GM21619 (cell line): ENCODE measurements around the gene UGGT1.

ENCODE experiments used
- ATAC-seq: cut with Tn5 transposase; IDR thresholded peaks from one replicate; pipeline ENCODE4 v1.9.1; 2021; ENCODE audit not compliant: unreplicated experiment

UGGT1 gene

DNA sequence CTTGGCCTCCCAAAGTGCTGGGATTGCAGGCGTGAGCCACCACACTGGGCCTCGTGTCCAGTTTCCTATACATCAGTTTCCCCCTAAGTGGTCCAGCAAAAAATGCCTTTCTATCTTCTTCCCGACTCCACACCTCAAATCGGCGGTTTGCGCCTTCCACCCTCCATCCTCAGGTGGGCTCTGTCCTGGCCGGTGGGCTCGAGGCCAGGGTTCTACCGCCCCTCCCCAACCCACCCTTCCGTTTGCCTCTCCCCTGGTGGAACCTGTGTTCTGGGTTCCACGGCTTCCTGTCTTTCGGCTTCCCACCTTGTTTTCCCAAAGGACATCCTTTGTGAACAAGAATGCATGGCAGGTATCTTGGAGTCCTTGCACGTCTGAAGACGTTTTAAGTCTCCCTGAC lies 123.3 kb downstream of the UGGT1 start:
- no peak for ATAC-seq

DNA sequence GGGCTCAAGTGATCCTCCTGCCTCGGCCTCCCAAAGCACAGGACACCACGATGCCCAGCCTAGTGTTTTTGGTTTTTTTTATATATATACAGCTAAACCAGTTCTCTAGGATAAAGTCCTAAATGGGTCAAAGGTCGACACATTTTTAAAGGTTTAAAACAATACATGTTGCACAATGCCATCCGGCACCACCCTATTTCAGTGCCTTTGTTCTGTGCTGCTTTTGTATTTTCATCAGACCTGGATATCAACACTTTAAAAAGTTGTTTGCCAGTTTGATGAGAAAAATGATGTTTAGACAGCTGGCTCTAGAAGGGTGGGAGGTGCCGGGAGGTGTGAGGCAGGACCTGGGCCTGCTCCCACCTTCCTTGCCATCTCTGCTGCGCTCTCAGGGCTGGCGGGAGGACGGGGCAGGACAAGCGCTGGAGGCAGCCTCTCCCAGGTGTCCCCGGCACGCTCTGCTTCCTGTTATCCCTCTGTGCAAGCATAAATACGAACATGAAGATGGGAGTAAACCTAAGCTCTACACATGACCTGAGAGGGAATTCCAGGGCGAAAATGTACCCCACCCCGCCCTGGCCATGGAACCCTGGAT lies 124.0 kb downstream of the UGGT1 start:
- no peak for ATAC-seq

DNA sequence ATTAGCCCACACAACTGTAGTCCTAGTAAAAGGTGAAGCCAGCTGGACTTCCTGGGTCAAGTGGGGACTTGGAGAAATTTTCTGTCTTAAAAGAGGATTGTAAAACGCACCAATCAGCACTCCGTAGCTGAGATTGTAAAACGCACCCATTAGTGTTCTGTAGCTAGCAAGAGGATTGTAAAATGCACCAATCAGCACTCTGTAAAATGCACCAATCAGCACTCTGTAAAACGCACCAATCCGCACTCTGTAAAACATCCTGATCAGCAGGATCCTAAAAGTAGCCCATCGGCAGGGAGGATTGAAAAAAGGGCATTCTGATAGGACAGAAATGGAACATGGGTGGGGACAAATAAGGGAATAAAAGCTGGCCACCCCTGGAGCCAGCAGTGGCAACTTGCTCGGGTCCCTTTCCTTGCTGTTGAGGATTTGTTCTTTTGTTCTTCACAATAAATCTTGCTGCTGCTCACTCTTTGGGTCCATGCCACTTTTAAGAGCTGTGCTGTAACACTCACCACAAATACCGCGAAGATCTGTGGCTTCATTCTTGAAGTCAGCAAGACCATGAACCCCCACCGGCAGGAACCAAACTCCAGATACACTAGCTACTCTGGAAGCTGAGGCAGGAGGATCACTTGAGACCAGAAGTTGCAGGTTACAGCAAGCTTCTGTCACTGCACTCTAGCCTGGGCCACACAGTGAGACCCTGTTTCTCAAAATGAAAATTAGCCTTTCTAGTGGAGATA lies 125.1 kb downstream of the UGGT1 start:
- ATAC-seq = no peak

DNA sequence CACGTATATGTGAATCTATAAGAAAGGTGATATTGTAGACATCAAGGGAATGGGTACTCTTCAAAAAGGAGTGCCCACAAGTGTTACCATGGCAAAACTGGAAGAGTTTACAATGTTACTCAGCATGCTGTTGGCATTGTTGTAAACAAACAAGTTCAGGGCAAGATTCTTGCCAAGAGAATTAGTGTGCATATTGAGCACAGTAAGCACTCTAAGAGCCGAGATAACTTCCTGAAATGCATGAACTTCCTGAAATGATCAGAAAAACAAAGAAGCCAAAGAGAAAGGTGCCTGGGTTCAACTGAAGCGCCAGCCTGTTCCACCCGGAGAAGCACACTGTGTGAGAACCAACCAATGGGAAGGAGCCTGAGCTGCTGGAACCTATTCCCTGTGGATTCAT lies 126.7 kb downstream of the UGGT1 start:
- ATAC-seq = no peak

DNA sequence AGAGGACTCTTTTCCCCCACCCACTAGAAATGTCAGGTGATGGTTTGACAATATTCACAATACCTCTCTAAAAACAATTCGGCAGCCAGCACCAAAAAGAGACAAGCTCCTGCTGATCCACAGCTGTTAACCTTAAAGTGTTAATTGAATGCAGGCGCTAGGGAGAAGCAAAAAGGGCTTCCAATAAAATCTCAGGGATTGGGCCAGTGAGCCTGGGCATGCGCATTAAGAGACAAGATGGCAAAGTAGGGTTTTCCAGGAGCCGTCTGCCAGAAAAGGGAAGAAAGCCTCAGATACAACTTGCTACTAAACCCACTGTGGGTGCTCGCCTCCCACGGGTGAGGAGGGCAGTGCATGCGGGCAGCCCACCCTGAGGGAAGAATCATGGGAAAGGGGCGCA lies 128.9 kb downstream of the UGGT1 start:
- ATAC-seq = no peak

DNA sequence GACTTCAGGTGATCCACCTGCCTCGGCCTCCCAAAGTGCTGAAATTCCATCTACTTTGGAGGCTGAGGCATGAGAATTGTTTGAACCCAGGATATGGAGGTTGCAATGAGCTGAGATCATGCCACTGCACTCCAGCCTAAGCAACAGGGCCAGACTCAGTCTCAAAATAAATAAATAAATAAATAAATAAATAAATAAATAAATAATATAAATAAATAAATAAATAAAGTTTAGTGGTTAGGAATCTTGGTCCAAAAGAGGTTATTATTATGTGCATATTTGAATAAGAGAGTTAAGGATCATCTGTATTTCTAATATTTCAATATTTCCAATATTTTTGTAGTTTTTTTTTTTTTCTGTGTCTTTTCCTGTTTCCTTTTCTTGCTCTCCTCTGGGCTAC lies 136.9 kb downstream of the UGGT1 start:
- no peak for ATAC-seq

DNA sequence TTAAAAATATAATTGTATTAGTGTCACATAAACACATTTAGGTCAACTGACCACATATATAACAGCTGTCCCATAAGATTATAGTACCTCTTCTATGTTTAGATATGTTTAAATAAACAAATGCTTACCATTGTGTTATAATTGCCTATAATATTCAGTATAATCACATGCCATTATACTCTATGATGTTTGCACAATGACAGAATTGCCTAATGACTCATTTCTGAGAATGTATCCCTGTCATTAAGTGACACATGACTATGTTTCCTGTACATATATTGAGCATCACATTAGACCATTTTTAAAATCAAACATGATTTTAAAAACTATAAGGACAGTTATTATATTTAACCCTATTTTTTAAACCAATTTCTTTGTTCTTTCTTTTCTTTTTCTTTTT lies 137.9 kb downstream of the UGGT1 start:
- no peak for ATAC-seq

DNA sequence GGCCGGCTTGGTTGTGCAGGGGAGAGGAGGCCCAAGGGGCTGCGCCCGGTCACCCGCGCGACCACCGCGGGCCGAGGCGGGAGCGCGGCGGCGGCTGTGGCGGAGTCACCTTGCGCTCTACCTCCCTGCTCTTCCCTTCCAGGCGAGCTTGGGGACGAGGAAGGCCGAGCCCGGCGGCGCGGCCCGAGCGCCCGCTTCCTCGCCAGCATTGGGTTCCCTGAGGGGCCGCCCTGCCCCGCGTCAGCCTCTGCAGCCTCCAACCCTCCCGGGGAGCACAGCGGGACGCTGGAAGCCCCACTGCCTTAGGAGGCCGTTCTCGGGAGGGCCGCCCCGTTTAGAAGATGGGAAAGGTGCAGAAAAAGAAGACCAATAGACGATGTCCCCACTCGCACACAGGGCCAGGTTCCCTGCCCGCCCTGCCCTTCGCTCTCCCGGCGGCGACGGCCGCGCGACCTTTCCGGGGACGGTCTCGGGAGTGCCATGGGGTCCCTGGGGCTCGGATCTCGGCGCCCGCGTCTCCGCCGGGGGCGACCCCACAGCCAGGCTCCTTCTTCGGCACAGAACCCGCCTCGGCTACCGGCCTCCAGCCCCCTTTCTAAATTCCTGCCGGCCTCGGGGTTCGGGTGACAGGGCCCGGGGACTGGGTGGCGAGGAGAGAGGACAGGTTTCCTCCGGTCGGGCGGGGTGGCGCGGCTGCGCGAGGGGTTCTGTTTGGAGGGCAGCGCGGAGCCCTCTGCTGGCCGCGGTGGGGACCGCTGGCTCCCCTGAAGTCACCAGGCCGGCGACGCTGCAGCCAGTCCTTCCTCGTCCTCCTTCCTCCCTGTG lies 142.2 kb downstream of the UGGT1 start:
- peak; percentile 99 for ATAC-seq

DNA sequence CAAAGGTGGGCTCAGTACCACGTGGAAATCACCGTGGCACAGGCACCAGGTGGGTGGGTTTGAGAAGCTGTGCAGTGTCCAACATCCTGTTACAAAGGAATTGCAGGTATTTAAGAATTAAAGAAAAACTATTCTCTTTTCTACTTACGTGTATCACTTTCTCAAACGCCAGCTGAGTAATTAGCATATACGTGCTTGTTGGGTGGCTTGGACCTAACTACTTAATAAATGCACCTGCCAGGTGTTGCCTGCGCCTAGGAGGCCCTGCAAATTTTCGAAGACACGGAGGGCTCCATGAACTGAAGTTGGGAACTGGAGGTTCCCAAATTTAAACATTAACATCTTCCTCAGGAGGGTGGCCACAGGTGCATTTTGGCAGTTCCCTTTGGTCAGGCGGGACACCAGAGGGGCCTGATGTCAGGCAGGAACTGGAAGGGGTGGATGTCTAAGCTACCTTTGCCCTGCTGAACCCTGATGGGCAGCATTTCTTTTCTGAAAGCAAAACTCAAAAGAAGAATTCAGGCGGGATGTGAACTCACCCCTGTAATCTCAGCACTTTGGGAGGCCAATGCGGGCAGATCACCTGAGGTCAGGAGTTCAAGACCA lies 142.9 kb downstream of the UGGT1 start:
- peak; percentile 6 for ATAC-seq

DNA sequence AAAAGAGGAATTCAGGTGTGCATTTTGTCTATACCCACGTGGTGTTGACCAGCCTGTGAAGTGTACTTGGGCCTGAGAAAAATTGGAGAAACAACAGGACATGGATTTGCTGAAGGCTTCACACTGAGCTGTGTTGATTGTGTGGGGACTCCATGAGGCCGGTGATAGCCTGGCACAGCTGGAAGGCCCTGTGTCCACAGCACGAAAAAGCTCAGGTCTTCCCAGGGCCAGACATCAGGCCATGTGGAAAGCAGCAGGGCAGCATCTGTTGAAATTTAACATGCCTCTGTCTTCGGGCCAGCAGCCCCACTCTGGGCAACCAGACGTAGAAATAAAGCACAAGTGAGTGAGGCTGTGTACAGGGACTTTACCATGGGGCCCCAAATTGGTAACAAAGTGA lies 143.6 kb downstream of the UGGT1 start:
- ATAC-seq = no peak

DNA sequence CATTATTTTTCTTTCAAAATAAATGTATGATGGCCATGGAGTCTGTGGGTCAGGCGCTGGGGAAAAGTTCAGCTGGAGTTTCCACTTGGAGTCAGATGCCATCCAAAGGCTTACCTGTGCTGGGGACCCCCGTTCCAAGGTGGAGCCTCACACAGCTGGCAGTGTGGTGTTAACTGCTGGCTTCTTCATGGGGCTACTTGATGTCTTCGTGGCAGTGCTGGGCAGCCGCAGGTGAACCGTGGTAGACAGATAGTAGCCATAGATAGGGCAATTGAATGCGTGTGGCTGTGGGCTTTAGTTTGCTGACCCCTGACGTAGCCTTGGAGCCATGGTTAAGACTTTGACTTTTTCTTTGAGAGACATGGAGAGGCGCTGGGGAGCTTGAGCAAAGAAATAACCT lies 144.6 kb downstream of the UGGT1 start:
- no peak for ATAC-seq

DNA sequence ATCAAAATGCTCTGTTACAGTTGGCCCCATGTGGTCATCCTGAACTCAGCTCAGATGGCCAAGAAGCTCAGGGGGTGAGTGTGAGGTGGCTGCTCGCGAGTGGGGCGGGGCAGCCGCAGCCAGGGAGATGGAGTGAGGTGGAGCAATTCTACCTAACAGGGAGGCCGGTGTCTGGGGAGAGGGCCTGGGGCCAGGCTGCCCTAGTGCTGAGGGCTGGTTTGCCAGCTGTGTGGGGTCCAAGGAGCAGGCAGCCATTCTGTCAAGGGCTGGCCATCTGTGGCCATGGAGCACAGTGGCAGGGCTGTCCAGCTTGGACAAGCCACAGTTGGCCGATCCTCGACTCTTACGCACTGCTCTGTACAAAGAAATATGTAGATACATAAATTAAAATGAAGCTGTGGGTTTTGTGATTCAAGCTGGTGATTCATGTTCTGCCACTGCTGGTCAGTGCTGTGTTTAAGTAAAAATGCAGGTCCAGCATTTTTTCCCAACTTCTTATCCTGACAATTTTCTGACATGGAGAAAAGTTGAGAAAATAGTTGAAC lies 145.6 kb downstream of the UGGT1 start:
- no peak for ATAC-seq

DNA sequence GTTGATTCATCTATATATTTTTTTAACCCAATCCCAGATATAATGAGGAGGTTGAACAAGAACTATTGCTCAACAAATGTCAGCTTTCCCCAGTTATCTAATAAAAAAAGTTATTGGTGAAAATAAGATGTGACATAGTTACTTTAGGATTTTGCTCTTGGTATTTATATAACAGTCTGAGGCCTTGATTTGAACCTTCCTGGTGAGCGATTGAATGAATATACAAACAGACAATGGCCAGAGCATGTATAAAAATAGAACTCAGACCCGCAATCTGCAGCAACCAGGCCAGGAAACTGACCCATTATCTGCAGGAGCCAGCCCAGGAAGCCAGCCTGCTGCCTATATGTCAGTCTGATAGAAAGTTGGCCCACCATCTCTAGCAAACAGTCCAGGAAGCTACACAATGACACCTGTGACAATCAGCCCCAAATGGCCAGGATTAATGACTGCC lies 146.1 kb downstream of the UGGT1 start:
- no peak for ATAC-seq

DNA sequence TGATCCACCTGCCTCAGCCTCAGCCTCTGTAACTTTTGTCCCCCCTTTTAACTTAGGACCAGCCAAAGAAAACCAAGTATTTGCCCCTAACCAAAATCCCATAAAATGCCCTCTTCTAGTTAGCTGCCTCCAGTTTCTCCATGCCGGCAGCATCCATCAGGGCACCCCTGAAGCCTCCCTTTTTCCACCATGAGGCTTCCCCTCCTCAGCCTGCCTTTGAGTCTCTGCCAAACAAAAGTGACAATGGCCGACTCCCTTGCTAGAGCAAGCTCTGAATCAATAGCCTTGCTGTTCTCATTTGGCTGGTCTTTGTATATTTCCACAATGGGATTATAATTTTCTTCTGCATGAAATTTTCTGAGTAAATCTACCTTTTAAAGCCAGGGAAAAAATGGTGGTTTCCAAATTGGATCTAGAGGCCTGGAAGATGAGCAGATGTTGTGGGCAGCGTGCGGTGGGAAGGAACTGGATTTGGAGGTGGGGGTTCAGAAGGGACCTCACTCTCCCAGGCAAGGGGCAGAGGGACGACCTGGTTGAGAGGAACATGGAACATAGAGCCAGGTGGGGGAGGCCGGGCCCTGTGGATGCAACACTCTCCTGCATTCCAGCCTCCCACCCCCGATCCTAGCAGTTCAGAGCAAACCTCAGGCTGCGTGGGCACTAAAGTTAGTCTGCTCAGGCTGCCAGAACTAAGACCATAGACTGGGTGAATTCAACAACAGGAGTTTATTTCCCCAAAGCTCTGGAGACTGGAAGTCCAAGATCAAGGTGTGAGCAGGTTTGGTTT lies 147.1 kb downstream of the UGGT1 start:
- no peak for ATAC-seq

DNA sequence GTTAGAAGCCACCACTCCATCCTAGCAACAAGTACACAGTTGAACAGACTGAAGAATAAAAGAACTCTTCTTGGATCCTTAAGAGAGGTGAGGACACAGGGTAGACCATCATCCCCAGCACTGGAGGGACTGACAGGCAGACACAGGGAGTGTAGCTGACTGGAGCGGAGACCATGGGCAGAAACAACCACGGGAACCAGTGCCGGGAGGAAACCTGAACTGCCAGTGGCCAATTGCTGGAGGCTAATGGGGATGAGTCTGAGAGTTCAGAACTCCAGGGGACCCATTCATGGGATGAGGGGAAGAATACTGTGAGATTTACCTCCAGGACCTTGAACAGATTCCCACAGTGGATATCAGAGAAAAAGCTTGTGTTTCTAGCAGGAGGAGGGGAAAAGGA lies 150.9 kb downstream of the UGGT1 start:
- no peak for ATAC-seq
